ENCODE data around the gene MRLN. TPM values are rescaled to one million over a fixed set of nuclear protein-coding genes. Genes with fewer than 3 reads are reported as not detected.
"Not testable (repeated sequence)": the region's sequence is repeated elsewhere in the genome, so short reads cannot be mapped to it uniquely, and the experiment has no call there.

The MRLN gene
- total and polyA plus RNA-seq, 8 donors, result 5.0 TPM; not detected in 7

DNA sequence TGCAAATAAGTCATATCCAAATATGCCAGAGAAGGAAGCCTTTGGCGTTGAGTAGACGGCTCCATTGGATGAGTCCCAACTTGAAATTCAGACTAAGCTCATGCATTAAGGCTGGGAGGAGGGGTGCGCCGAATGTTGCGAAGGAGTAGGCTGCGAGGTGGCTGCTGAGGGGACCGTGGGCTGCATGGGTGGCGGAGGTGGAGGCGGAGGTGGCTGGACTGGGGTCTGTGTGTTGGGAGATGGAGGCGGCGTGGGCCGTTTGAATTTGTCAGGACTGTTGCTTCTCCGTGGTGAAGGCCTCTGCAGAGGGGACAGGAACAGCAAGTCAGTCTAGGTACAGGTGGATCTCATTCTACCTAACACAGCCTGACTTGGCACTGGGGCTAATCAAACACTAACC is 39.6 kb upstream of the MRLN start:
- Histone ChIP-seq H3K4me3 (no peak overlapping the region), H3K27me3 (no peaks in the 10 kb centered on the region), H3K9me3 (no peaks in the 10 kb centered on the region), H3K27ac (no peak overlapping the region), H3K4me1 (peaks cover 0 to 6% (median 0%) of the 10 kb centered on the region in 4 donors), H3K36me3 (peaks cover 36 to 86% (median 76%) of the 10 kb centered on the region in 4 donors)
- DNase-seq, result no peak
- WGBS, 5 donors, result 78 to 90% (median 85%) methylated on average over 13 of the region's 13 CpGs
- intact Hi-C loops (cut with DNase I; ENCODE audit: low total_unique reads), result no loop called here
- TF ChIP-seq EP300 (IDR thresholded peaks at IDR 0.05) (no peak), POLR2AphosphoS5 (IDR thresholded peaks at IDR 0.05) (no peak), POLR2A (IDR thresholded peaks at IDR 0.05) (no peak)
- TF ChIP-seq, protein P1, sequence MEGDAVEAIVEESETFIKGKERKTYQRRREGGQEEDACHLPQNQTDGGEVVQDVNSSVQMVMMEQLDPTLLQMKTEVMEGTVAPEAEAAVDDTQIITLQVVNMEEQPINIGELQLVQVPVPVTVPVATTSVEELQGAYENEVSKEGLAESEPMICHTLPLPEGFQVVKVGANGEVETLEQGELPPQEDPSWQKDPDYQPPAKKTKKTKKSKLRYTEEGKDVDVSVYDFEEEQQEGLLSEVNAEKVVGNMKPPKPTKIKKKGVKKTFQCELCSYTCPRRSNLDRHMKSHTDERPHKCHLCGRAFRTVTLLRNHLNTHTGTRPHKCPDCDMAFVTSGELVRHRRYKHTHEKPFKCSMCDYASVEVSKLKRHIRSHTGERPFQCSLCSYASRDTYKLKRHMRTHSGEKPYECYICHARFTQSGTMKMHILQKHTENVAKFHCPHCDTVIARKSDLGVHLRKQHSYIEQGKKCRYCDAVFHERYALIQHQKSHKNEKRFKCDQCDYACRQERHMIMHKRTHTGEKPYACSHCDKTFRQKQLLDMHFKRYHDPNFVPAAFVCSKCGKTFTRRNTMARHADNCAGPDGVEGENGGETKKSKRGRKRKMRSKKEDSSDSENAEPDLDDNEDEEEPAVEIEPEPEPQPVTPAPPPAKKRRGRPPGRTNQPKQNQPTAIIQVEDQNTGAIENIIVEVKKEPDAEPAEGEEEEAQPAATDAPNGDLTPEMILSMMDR (IDR thresholded peaks at IDR 0.05), result no peak

DNA sequence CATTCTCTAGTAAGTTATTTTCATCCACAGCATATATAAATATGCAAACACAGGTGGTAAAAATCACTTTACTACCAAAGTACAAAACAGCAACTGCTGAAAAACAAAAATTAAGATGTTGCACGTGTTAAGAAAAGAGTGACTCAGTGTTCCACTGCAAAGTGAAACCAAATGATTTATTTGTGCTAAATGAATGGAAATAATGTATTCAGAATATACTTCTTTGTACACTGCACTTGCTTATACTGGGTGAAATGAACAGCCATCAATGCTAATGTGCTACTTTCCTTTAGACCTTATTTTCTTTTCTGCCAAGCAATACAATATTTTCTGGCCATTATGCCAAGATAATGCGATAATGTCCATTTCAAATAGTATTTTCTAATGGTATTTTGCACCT is 38.3 kb upstream of the MRLN start:
- DNase-seq, result no peak
- Histone ChIP-seq H3K27me3 (no peaks in the 10 kb centered on the region), H3K36me3 (peaks cover 36 to 75% (median 65%) of the 10 kb centered on the region in 4 donors), H3K9me3 (no peaks in the 10 kb centered on the region), H3K27ac (no peak overlapping the region), H3K4me1 (peaks cover 0 to 6% (median 0%) of the 10 kb centered on the region in 4 donors), H3K4me3 (no peak overlapping the region)
- no peak for TF ChIP-seq POLR2AphosphoS5 (IDR thresholded peaks at IDR 0.05)
- no peak for TF ChIP-seq POLR2A (IDR thresholded peaks at IDR 0.05)
- TF ChIP-seq EP300 (IDR thresholded peaks at IDR 0.05), result no peak
- TF ChIP-seq, protein P1 (IDR thresholded peaks at IDR 0.05), result no peak
- WGBS, 5 donors, result 68 to 88% (median 81%) methylated on average over 2 of the region's 2 CpGs
- intact Hi-C loops (cut with DNase I; ENCODE audit: low total_unique reads), result no loop called here

DNA sequence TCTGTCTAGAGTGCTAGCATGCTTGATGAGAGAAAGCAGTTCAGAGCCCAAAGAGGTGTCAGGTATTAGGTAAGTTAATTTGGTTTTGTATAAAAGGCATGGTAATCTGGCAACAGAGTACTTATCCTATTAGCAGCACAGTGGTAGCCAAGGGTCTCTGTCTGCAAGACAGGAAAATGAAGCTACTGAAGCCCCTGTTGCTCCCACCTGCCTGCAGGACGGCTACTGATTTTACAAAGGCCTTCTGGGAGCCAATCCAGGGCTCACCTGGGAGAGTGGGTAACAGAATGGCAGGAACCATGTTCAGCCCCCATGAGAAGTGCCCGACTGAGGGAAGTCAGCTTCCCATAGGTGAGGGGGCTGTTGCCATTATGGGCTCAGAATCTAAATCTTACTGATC is 36.8 kb upstream of the MRLN start:
- WGBS, 5 donors, result 42 to 82% (median 46%) methylated on average over 2 of the region's 2 CpGs
- intact Hi-C loops (cut with DNase I; ENCODE audit: low total_unique reads); H3K4me3 ChIP-seq: not testable (repeated sequence)

DNA sequence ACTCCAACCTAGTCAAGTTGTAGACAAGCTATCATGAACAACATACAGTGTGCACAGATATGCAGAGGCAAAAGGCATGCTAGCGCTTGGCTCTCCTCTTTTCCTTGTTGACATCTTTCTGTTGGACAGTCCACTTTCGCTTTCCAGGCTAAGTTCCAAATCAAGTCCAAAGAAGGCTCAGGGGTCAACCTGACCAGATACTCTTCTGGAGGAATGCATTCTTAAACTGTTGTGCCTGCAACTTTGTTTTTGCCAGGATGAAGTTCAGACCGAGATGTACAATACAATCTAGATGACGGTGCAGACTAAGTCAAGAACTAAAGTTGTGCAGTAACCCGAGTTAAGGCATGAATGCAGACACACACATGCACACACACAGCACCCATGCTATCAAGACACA is 35.7 kb upstream of the MRLN start:
- 83 to 95% (median 90%) methylated on average over 5 of the region's 5 CpGs for WGBS, 5 donors
- not testable (repeated sequence) for H3K4me1 ChIP-seq

More for the DNA sequence above, 36.8 kb upstream of the MRLN start:
- not testable (repeated sequence) for H3K9me3 ChIP-seq, H3K27me3 ChIP-seq, H3K4me1 ChIP-seq, DNase-seq, H3K27ac ChIP-seq
- peaks cover 36 to 66% (median 56%) of the 10 kb centered on the region in 4 donors for H3K36me3 ChIP-seq

DNA sequence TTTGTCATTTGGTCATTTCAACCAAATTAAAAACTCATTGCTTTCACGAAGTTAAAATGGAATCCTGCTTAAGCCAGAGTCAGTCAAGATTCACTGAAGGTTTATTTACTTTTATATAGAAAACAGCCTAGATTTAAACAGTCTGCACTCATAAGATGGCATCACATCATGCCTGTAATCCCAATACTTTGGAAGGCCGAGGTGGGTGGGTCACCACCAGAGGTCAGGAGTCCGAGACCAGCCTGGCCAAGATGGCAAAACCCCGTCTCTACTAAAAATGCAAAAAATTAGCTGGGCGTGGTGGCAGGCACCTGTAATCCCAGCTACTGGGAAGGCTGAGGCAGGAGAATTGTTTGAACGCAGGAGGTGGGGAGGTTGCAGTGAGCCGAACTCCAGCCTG is 33.8 kb upstream of the MRLN start:
- H3K4me3 ChIP-seq; H3K9me3 ChIP-seq; H3K4me1 ChIP-seq; intact Hi-C loops (cut with DNase I; ENCODE audit: low total_unique reads); DNase-seq; H3K27me3 ChIP-seq; H3K27ac ChIP-seq: not testable (repeated sequence)
- WGBS, 5 donors, result 85 to 92% (median 87%) methylated on average over 7 of the region's 7 CpGs
- peaks cover 15 to 36% (median 27%) of the 10 kb centered on the region in 4 donors for H3K36me3 ChIP-seq

More for the DNA sequence above, 35.7 kb upstream of the MRLN start:
- H3K9me3 ChIP-seq; DNase-seq; H3K4me3 ChIP-seq; H3K27ac ChIP-seq; intact Hi-C loops (cut with DNase I; ENCODE audit: low total_unique reads); H3K27me3 ChIP-seq: not testable (repeated sequence)
- peaks cover 34 to 55% (median 46%) of the 10 kb centered on the region in 4 donors for H3K36me3 ChIP-seq

DNA sequence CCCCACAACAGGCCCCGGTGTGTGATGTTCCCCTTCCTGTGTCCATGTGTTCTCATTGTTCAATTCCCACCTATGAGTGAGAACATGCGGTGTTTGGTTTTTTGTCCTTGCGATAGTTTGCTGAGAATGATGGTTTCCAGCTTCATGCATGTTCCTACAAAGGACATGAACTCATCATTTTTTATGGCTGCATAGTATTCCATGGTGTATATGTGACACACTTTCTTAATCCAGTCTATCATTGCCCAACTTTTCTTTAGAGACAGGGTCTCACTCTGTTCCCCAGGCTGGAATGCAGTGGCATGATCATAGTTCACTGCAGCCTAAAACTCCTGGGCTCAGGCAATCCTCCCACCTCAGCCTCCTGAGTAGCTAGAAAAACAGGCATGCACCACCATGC is 32.2 kb upstream of the MRLN start:
- H3K27ac ChIP-seq; H3K4me1 ChIP-seq; H3K4me3 ChIP-seq; H3K27me3 ChIP-seq; intact Hi-C loops (cut with DNase I; ENCODE audit: low total_unique reads); DNase-seq; H3K9me3 ChIP-seq: not testable (repeated sequence)
- 91 to 100% (median 100%) methylated on average over 2 to 3 of the region's 3 CpGs for WGBS, 5 donors
- H3K36me3 ChIP-seq, result peaks cover under 1 to 20% (median 15%) of the 10 kb centered on the region in 4 donors

Data from stomach (tissue), 9 donors.